Tibial nerve (tissue), 4 donors: ENCODE measurements around the gene INS. TPM values are rescaled to one million over a fixed set of nuclear protein-coding genes. Genes with fewer than 3 reads are reported as not detected.
A peak's percentile ranks its signal among the peaks of the same experiment; 100 is the strongest.
"Not testable (repeated sequence)": the region's sequence is repeated elsewhere in the genome, so short reads cannot be mapped to it uniquely, and the experiment has no call there.

Experiments
- DNase-seq, 2 donors: peaks; one replicate each; pipeline ENCODE4 v3.0.0-alpha.2; 2019; ENCODE audit warnings: low spot score in 2 of 2
- H3K27ac ChIP-seq, 4 donors: fragments of 200-600 bp; sonication (generic) in 3 of 4; one replicate each; pipeline ENCODE4 v1.5.1; 2017 to 2019; ENCODE audit warnings: mild to moderate bottlenecking in 1 of 4
- H3K27me3 ChIP-seq, 2 donors: fragments of 200-600 bp; sonication (generic) in 1 of 2; one replicate each; pipeline versions ENCODE4 v1.5.1 to v1.6.0; 2017 to 2019
- H3K36me3 ChIP-seq, 3 donors: fragments of 200-600 bp; sonication (generic); one replicate each; pipeline ENCODE4 v1.5.1; 2018 to 2019
- H3K4me1 ChIP-seq, 4 donors: fragments of 200-600 bp; sonication (generic) in 3 of 4; one replicate each; pipeline ENCODE4 v1.5.1; 2017 to 2019
- H3K4me3 ChIP-seq, 4 donors: fragments of 200-600 bp; sonication (generic) in 3 of 4; one replicate each; pipeline ENCODE4 v1.5.1; 2017 to 2019; ENCODE audit warnings: mild to moderate bottlenecking in 1 of 4, moderate library complexity in 1 of 4
- H3K9me3 ChIP-seq, 4 donors: fragments of 200-600 bp; sonication (generic) in 3 of 4; one replicate each; pipeline ENCODE4 v1.5.1; 2017 to 2019
- CTCF ChIP-seq, 5 experiments: fragments of 200-600 bp in 3 of 5; fragments of 450-650 bp in 2 of 5; sonication (generic) in 3 of 5; IDR thresholded peaks; one replicate each; pipeline ENCODE4 v1.5.1; 2016 to 2019; ENCODE audit warnings: antibody characterized with exemption in 5 of 5, mild to moderate bottlenecking in 3 of 5, moderate library complexity in 2 of 5
- EP300 ChIP-seq, 2 donors: sonication (generic); formaldehyde crosslinking; IDR thresholded peaks; one replicate each; pipeline ENCODE4 v1.6.1; 2017; ENCODE audit warnings: antibody characterized with exemption in 2 of 2, mild to moderate bottlenecking in 1 of 2
- POLR2A ChIP-seq, 2 donors: fragments of 450-650 bp; IDR thresholded peaks; one replicate each; pipeline ENCODE4 v1.6.1; 2017; ENCODE audit warnings: antibody characterized with exemption in 2 of 2, mild to moderate bottlenecking in 2 of 2, moderate library complexity in 2 of 2
- WGBS, 2 donors: methylation state at CpG; one replicate each; pipeline ENCODE4 v1.1.5; 2018; 5-methylcytosine and 5-hydroxymethylcytosine counted together
- total RNA-seq, 4 donors: library from RNA; depleted of rRNA; stranded (reverse); fragments of >200 nt; gene quantifications; one replicate each; pipeline ENCODE4 v1.1.0, GENCODE V29; 2016

The INS gene
- total RNA-seq, 4 donors from 2014 or later = 1.8 TPM; not detected in 3

GRCh38 chr11:2195756-2196088 is 34.7 kb upstream of the INS start:
- H3K4me1 ChIP-seq = peaks cover 0 to 18% (median 0%) of the 10 kb centered on the region in 4 donors
- no peaks in the 10 kb centered on the region for H3K36me3 ChIP-seq
- no peak overlapping the region for H3K4me3 ChIP-seq

GRCh38 chr11:2194877-2195755 is 34.1 kb upstream of the INS start:
- no peaks in the 10 kb centered on the region for H3K36me3 ChIP-seq
- WGBS, 2 donors = 69 to 71% methylated on average over 16 to 17 of the region's 24 CpGs
- no peak overlapping the region for H3K27ac ChIP-seq
- TF ChIP-seq POLR2A (IDR thresholded peaks at IDR 0.05) = no peak
- TF ChIP-seq CTCF (IDR thresholded peaks at IDR 0.05) = peak; percentile 66 to 79 (median 69)
- no peak overlapping the region for H3K4me3 ChIP-seq
- no peaks in the 10 kb centered on the region for H3K9me3 ChIP-seq
- peak in 1 of 2 donors; percentile 26 for DNase-seq
- H3K27me3 ChIP-seq = peaks cover 0 to 9% of the 10 kb centered on the region in 2 donors
- peaks cover 0 to 24% (median 0%) of the 10 kb centered on the region in 4 donors for H3K4me1 ChIP-seq

More at GRCh38 chr11:2195756-2196088, 34.7 kb upstream of the INS start:
- TF ChIP-seq POLR2A (IDR thresholded peaks at IDR 0.05) = no peak
- no peak for TF ChIP-seq CTCF (IDR thresholded peaks at IDR 0.05)
- TF ChIP-seq EP300 (IDR thresholded peaks at IDR 0.05) = no peak
- DNase-seq = no peak
- Histone ChIP-seq H3K27me3 (peaks cover 0 to 7% of the 10 kb centered on the region in 2 donors), H3K9me3 (peaks cover 0 to 3% (median 0%) of the 10 kb centered on the region in 4 donors), H3K27ac (no peak overlapping the region)
- 78 to 81% methylated on average over 5 to 7 of the region's 7 CpGs for WGBS, 2 donors

GRCh38 chr11:2193888-2194595 is 33.0 kb upstream of the INS start:
- H3K27ac ChIP-seq, H3K4me3 ChIP-seq, H3K36me3 ChIP-seq, H3K9me3 ChIP-seq, DNase-seq: not testable (repeated sequence)
- WGBS, 2 donors = 64 to 80% methylated on average over 13 to 16 of the region's 20 CpGs
- Histone ChIP-seq H3K4me1 (peaks cover 0 to 27% (median 0%) of the 10 kb centered on the region in 4 donors), H3K27me3 (peaks cover 0 to 11% of the 10 kb centered on the region in 2 donors)

- no peak overlapping the region for H3K27ac ChIP-seq
- H3K36me3 ChIP-seq = no peaks in the 10 kb centered on the region
- WGBS, 2 donors = 85 to 87% methylated on average over 23 to 25 of the region's 26 CpGs
- H3K27me3 ChIP-seq = peaks cover 0 to 17% of the 10 kb centered on the region in 2 donors
- no peak overlapping the region for H3K4me3 ChIP-seq
- DNase-seq = no peak
- peaks cover 0 to 27% (median 0%) of the 10 kb centered on the region in 4 donors for H3K4me1 ChIP-seq
- no peaks in the 10 kb centered on the region for H3K9me3 ChIP-seq
- TF ChIP-seq CTCF (IDR thresholded peaks at IDR 0.05) = no peak
Observed at GRCh38 chr11:2193099-2193887, 32.3 kb upstream of the INS start.

GRCh38 chr11:2192435-2192834 is 31.4 kb upstream of the INS start:
- Histone ChIP-seq H3K9me3 (no peaks in the 10 kb centered on the region), H3K36me3 (no peaks in the 10 kb centered on the region), H3K27ac (no peak overlapping the region), H3K4me1 (peaks cover 0 to 27% (median 0%) of the 10 kb centered on the region in 4 donors), H3K4me3 (no peak overlapping the region), H3K27me3 (peaks cover 0 to 25% of the 10 kb centered on the region in 2 donors)
- no peak for TF ChIP-seq POLR2A (IDR thresholded peaks at IDR 0.05)
- no peak for TF ChIP-seq CTCF (IDR thresholded peaks at IDR 0.05)
- no peak for TF ChIP-seq EP300 (IDR thresholded peaks at IDR 0.05)
- 82 to 84% methylated on average over 8 to 9 of the region's 10 CpGs for WGBS, 2 donors
- no peak for DNase-seq
